Endothelial cell of umbilical vein (primary cell): ENCODE data around the gene PEMT. TPM values are rescaled to one million over a fixed set of nuclear protein-coding genes. Genes with fewer than 3 reads are reported as not detected.

Source experiments
- BruUV-seq: library from RNA; stranded (reverse); fragments of 400-500 nt; replicated peaks from 2 replicates; lab custom pipeline; 2021; lab: Mats Ljungman, UMichigan
- CTCF ChIA-PET: fragments of 300-600, 350-600 bp; sonication (Branson Sonifier 250); formaldehyde crosslinking; loops from one replicate; lab custom pipeline; 2021; ENCODE audit warnings: antibody characterized with exemption, inconsistent platforms; lab: Charles Lee
- POLR2A ChIA-PET: fragments of 300-600, 350-600 bp; sonication (Branson Sonifier 250); formaldehyde crosslinking; loops from one replicate; lab custom pipeline; 2021; ENCODE audit warnings: antibody characterized with exemption, inconsistent platforms; lab: Charles Lee
- DNase-seq: peaks from one replicate; pipeline ENCODE4 v3.0.0-alpha.2; 2011; ENCODE audit warnings: low read depth, low spot score
- FAIRE-seq: peaks from 2 replicates; lab custom pipeline; 2011; peaks lifted over from hg19 to GRCh38; lab: Jason Lieb, UNC
- H2AFZ ChIP-seq: 2 replicates; pipeline ENCODE4 v1.6.0; 2012; ENCODE audit warnings: low read depth, low read length, control low read depth, inconsistent platforms
- H3K27ac ChIP-seq: 2 replicates; pipeline ENCODE4 v1.5.1; 2011; ENCODE audit warnings: low read depth, mild to moderate bottlenecking, control low read depth, low read length, moderate library complexity; ENCODE audit not compliant: insufficient read depth
- H3K27me3 ChIP-seq, 2 experiments: 2 replicates each; pipeline versions ENCODE4 v1.6.0 to v1.6.1; 2011; ENCODE audit warnings: low read length in 2 of 2, mixed read lengths in 1 of 2; ENCODE audit not compliant: control insufficient read depth in 2 of 2, insufficient read depth in 2 of 2
- H3K36me3 ChIP-seq, 2 experiments: 2 replicates in 1 of 2; 3 replicates in 1 of 2; pipeline ENCODE4 v1.5.1; 2011; ENCODE audit warnings: low read length in 2 of 2, mild to moderate bottlenecking in 1 of 2, moderate library complexity in 1 of 2; ENCODE audit not compliant: control insufficient read depth in 2 of 2, insufficient read depth in 2 of 2; ENCODE audit errors: extremely low read depth in 1 of 2
- H3K4me1 ChIP-seq: 3 replicates; pipeline ENCODE4 v1.5.1; 2011; ENCODE audit warnings: mild to moderate bottlenecking, low read length; ENCODE audit not compliant: control insufficient read depth, insufficient read depth; ENCODE audit errors: extremely low read depth
- H3K4me2 ChIP-seq: 2 replicates; pipeline ENCODE4 v1.6.1; 2011; ENCODE audit warnings: low read length, control low read depth, mixed read lengths; ENCODE audit not compliant: insufficient read depth
- H3K4me3 ChIP-seq, 3 experiments: fragments of 200-600 bp in 1 of 3; sonication (generic), shearing (Covaris generic) in 1 of 3; replicated peaks in 1 of 3; 2 replicates each; pipeline ENCODE4 v1.5.1; 2011 to 2016; ENCODE audit warnings: control low read depth in 3 of 3, low read length in 3 of 3, mild to moderate bottlenecking in 2 of 3, inconsistent platforms in 1 of 3, low read depth in 1 of 3, moderate library complexity in 1 of 3; ENCODE audit not compliant: insufficient read depth in 1 of 3
- H3K79me2 ChIP-seq: 2 replicates; pipeline ENCODE4 v1.6.0; 2012; ENCODE audit warnings: low read length, inconsistent platforms; ENCODE audit not compliant: control insufficient read depth, insufficient read depth
- H3K9ac ChIP-seq: replicated peaks from 2 replicates; pipeline ENCODE3; 2011; ENCODE audit warnings: low read length, control low read depth; ENCODE audit not compliant: insufficient read depth; ENCODE audit errors: extremely low read depth
- H3K9me1 ChIP-seq: replicated peaks from 3 replicates; pipeline ENCODE4 v1.6.0; 2011; ENCODE audit warnings: mild to moderate bottlenecking, low read length; ENCODE audit not compliant: control insufficient read depth, insufficient read depth; ENCODE audit errors: extremely low read depth
- H3K9me3 ChIP-seq: replicated peaks from 2 replicates; pipeline ENCODE4 v1.5.1; 2012; ENCODE audit warnings: low read length, inconsistent platforms; ENCODE audit not compliant: control insufficient read depth, insufficient read depth
- H4K20me1 ChIP-seq: replicated peaks from 2 replicates; pipeline ENCODE3; 2011; ENCODE audit warnings: mild to moderate bottlenecking, low read length; ENCODE audit not compliant: control insufficient read depth, insufficient read depth; ENCODE audit errors: extremely low read depth
- CTCF ChIP-seq, 2 donors: IDR thresholded peaks; 1 replicate in 1 of 2; 2 replicates in 1 of 2; pipeline ENCODE4 v1.5.1; 2011; ENCODE audit warnings: low read length in 2 of 2, mild to moderate bottlenecking in 2 of 2, moderate library complexity in 2 of 2, control low read depth in 1 of 2, inconsistent platforms in 1 of 2, low read depth in 1 of 2; ENCODE audit not compliant: insufficient read depth in 1 of 2; ENCODE audit errors: extremely low read depth in 1 of 2
- EZH2 ChIP-seq: IDR thresholded peaks from 2 replicates; pipeline ENCODE4 v1.6.1; 2012; ENCODE audit warnings: borderline replicate concordance, low read depth, mild to moderate bottlenecking, moderate library complexity, low read length, inconsistent platforms; ENCODE audit not compliant: severe bottlenecking
- FOS ChIP-seq: IDR thresholded peaks from 2 replicates; pipeline ENCODE4 v1.6.1; 2011; ENCODE audit warnings: mild to moderate bottlenecking, low read length, moderate library complexity, borderline replicate concordance; ENCODE audit not compliant: insufficient read depth
- GATA2 ChIP-seq: IDR thresholded peaks from 2 replicates; pipeline ENCODE4 v1.7.0; 2011; ENCODE audit warnings: low read depth, mild to moderate bottlenecking, moderate library complexity, mixed read lengths, low read length; ENCODE audit not compliant: insufficient read length, insufficient read depth
- JUN ChIP-seq: IDR thresholded peaks from 2 replicates; pipeline ENCODE4 v1.6.1; 2011; ENCODE audit warnings: borderline replicate concordance, low read depth; ENCODE audit not compliant: insufficient read length, insufficient read depth
- MAX ChIP-seq: IDR thresholded peaks from 2 replicates; pipeline ENCODE4 v1.6.1; 2011; ENCODE audit not compliant: insufficient read depth, insufficient read length
- MYC ChIP-seq: IDR thresholded peaks from one replicate; pipeline ENCODE4 v1.6.1; 2011; ENCODE audit warnings: mild to moderate bottlenecking, low read depth, low read length
- POLR2A ChIP-seq: IDR thresholded peaks from 2 replicates; pipeline ENCODE4 v1.6.1; 2012; ENCODE audit warnings: low read depth, mild to moderate bottlenecking, control low read depth, low read length
- POLR2AphosphoS5 ChIP-seq: IDR thresholded peaks from 2 replicates; pipeline ENCODE4 v1.6.1; 2012; ENCODE audit warnings: low read depth, mild to moderate bottlenecking, control low read depth, low read length, moderate library complexity; ENCODE audit not compliant: insufficient read depth
- dilution Hi-C: fragments of 300-500 bp; cut with MboI; formaldehyde crosslinking; loops from one replicate; pipeline ENCODE4 v1.15.0; 2019; ENCODE audit warnings: low sequenced_read_pairs; ENCODE audit not compliant: extremely low pct_ligation_motif_present
- intact Hi-C: fragments of 100-400 bp; cut with micrococcal nuclease; formaldehyde crosslinking; loops from one replicate; pipeline ENCODE4 v1.10.0; 2022
- polyA plus RNA-seq, 4 experiments: library from polyadenylated mRNA; depleted of rRNA in 3 of 4; stranded (reverse) in 3 of 4; unstranded in 1 of 4; fragments of >200 nt; gene quantifications; 2 replicates each; pipeline versions ENCODE4 v1.2.1 to v1.2.3, GENCODE V29; 2011 to 2012; ENCODE audit warnings: missing spikeins in 1 of 4
- total RNA-seq: library from RNA; stranded (reverse); gene quantifications from 2 replicates; pipeline ENCODE4 v1.2.3, GENCODE V29; 2021

Gene PEMT
- total and polyA plus RNA-seq, 2 donors (not counting 3 experiments of a cell fraction or from before 2014, with no cell fraction given), result 35.1 to 58.4 TPM

DNA sequence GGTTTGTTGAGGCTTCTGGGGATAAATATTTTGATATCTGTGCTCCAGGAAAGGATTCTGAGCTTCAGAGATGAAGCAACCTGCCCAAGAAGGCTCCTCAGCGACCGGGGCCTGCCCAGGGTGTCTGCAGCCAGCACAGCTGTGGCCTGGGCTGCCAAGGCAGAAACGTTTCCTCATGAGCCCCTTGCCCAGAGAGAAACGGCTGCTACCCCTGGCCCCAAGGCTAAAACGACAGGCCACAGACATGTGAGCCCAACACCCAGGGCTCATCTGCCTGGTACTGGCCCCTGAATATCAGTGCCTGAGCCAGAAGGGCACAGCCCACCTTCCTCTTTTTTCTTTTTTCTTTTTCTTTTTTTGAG is 49.9 kb downstream of the PEMT start:
- no peak for DNase-seq
- Histone ChIP-seq H3K4me3 (no peak overlapping the region), H4K20me1 (no peaks in the 10 kb centered on the region), H3K27me3 (no peaks in the 10 kb centered on the region), H3K9me1 (no peaks in the 10 kb centered on the region), H3K27ac (no peak overlapping the region), H3K36me3 (no peaks in the 10 kb centered on the region), H2AFZ (no peak overlapping the region), H3K79me2 (no peaks in the 10 kb centered on the region), H3K4me1 (no peaks in the 10 kb centered on the region), H3K9ac (no peak overlapping the region), H3K9me3 (no peaks in the 10 kb centered on the region), H3K4me2 (no peak overlapping the region)
- TF ChIP-seq POLR2A (no peak), FOS (no peak), JUN (no peak), CTCF (IDR thresholded peaks at IDR 0.05; ENCODE audit: extremely low read depth in 1 of 2, insufficient read depth in 1 of 2, low read depth in 1 of 2, low read length in 2 of 2) (no peak), POLR2AphosphoS5 (no peak), MAX (no peak), GATA2 (no peak), MYC (no peak), EZH2 (no peak)
- BruUV-seq, result no TSS peak
- ChIA-PET POLR2A (no interaction called here), CTCF (interaction anchor here (1.2 kb wide), 1 partner anchor 45 kb away, joined by 3 read pairs; no protein-coding TSS in a partner anchor)
- intact Hi-C loops, result no loop called here
- dilution Hi-C loops, result no loop called here
- no peak for FAIRE-seq
